SK-N-SH treated with all-trans-retinoic acid at 6 μM for 48 hours (cell line): ENCODE measurements around the gene TMEM130.

Experiments used
- ATAC-seq: fragments of 200-7000 bp; cut with Tn5 transposase; 3 replicates; pipeline ENCODE4 v1.9.1; 2020; ENCODE audit warnings: mild to moderate bottlenecking, moderate library complexity
- ARNTL ChIP-seq: fragments of 450-650 bp; formaldehyde crosslinking; IDR thresholded peaks from 2 replicates; pipeline ENCODE4 v1.5.0; 2020; ENCODE audit warnings: low read depth, mild to moderate bottlenecking, moderate library complexity, borderline replicate concordance
- BACH2 ChIP-seq: fragments of 250-450 bp; sonication (Bioruptor Pico); IDR thresholded peaks from 2 replicates; pipeline ENCODE4 v1.9.0; 2021; ENCODE audit warnings: mild to moderate bottlenecking, borderline replicate concordance
- CREB5 ChIP-seq: fragments of 250-450 bp; sonication (Bioruptor Pico); IDR thresholded peaks from 2 replicates; pipeline ENCODE4 v1.5.1; 2020; ENCODE audit warnings: low read depth, mild to moderate bottlenecking, moderate library complexity
- CSDC2 ChIP-seq: fragments of 250-450 bp; sonication (Bioruptor Pico); IDR thresholded peaks from 2 replicates; pipeline ENCODE4 v1.5.0; 2020; ENCODE audit warnings: mild to moderate bottlenecking, moderate library complexity
- CSRNP3 ChIP-seq: fragments of 250-450 bp; sonication (Bioruptor Pico); IDR thresholded peaks from 2 replicates; pipeline ENCODE4 v1.5.1; 2021; ENCODE audit warnings: mild to moderate bottlenecking, moderate library complexity
- ESRRG ChIP-seq: fragments of 250-450 bp; sonication (Bioruptor Pico); IDR thresholded peaks from 2 replicates; pipeline ENCODE4 v1.6.1; 2021; ENCODE audit warnings: mild to moderate bottlenecking
- GLIS3 ChIP-seq: fragments of 250-450 bp; sonication (Bioruptor Pico); IDR thresholded peaks from 2 replicates; pipeline ENCODE4 v1.5.0; 2020; ENCODE audit warnings: mild to moderate bottlenecking, moderate library complexity
- ISL1 ChIP-seq: fragments of 250-450 bp; sonication (Bioruptor Pico); IDR thresholded peaks from 2 replicates; pipeline ENCODE4 v2.1.2; 2022; ENCODE audit warnings: mild to moderate bottlenecking, moderate library complexity
- POU6F1 ChIP-seq: fragments of 250-450 bp; sonication (Bioruptor Pico); IDR thresholded peaks from 2 replicates; pipeline ENCODE4 v1.8.0; 2021; ENCODE audit warnings: low read depth, mild to moderate bottlenecking, moderate library complexity, borderline replicate concordance
- PPARA ChIP-seq: fragments of 250-450 bp; sonication (Bioruptor Pico); IDR thresholded peaks from 2 replicates; pipeline ENCODE4 v1.5.0; 2020; ENCODE audit warnings: mild to moderate bottlenecking, borderline replicate concordance
- RARB ChIP-seq: fragments of 250-450 bp; sonication (Bioruptor Pico); IDR thresholded peaks from 2 replicates; pipeline ENCODE4 v1.8.0; 2021; ENCODE audit warnings: mild to moderate bottlenecking, moderate library complexity
- SNAI2 ChIP-seq: fragments of 250-450 bp; sonication (Bioruptor Pico); IDR thresholded peaks from 2 replicates; pipeline ENCODE4 v1.5.0; 2020; ENCODE audit warnings: mild to moderate bottlenecking, moderate library complexity
- TCF4 ChIP-seq: fragments of 250-450 bp; sonication (Bioruptor Pico); IDR thresholded peaks from 2 replicates; pipeline ENCODE4 v1.8.0; 2021; ENCODE audit warnings: mild to moderate bottlenecking, moderate library complexity, borderline replicate concordance
- TOX ChIP-seq: fragments of 250-450 bp; sonication (Bioruptor Pico); IDR thresholded peaks from 2 replicates; pipeline ENCODE4 v1.8.0; 2021; ENCODE audit warnings: mild to moderate bottlenecking, moderate library complexity, borderline replicate concordance
- TSHZ2 ChIP-seq: fragments of 250-450 bp; sonication (Bioruptor Pico); IDR thresholded peaks from 2 replicates; pipeline ENCODE4 v1.5.0; 2020; ENCODE audit warnings: mild to moderate bottlenecking, moderate library complexity
- ZC3H10 ChIP-seq: fragments of 250-450 bp; sonication (Bioruptor Pico); IDR thresholded peaks from 2 replicates; pipeline ENCODE4 v1.5.1; 2021; ENCODE audit warnings: mild to moderate bottlenecking, moderate library complexity
- ZNF565 ChIP-seq: fragments of 450-650 bp; formaldehyde crosslinking; conservative IDR thresholded peaks from 2 replicates; pipeline ENCODE4 v1.5.0; 2020; ENCODE audit warnings: low read depth, mild to moderate bottlenecking, moderate library complexity
- ZNF70 ChIP-seq: fragments of 450-650 bp; formaldehyde crosslinking; IDR thresholded peaks from 2 replicates; pipeline ENCODE4 v1.5.0; 2020; ENCODE audit warnings: mild to moderate bottlenecking, moderate library complexity
- TF ChIP-seq, protein P1 (sequence below): fragments of 250-450 bp; sonication (Bioruptor Pico); IDR thresholded peaks from 2 replicates; pipeline ENCODE4 v1.8.0; 2020; ENCODE audit warnings: mild to moderate bottlenecking, moderate library complexity, borderline replicate concordance

The TMEM130 gene

DNA sequence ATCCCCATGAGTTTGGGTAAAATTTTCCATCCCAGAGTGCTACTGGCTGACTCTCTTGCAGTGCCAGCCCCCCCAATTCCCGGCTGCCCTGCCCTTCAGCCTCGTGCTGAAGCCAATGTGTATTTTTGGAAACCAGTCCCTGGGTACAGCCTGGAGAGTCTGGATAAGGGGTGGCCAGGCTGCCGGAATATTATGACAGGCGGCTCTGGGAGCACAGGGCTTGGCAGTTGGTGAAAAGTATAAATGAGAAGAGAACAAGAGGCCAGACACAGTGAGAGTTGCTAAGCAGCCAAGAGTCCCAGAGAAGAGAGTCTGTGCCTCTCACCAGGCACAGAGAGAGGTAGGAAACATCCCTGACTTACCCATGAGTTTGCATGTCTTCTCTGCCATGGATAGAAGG is 53.6 kb downstream of the TMEM130 start:
- TF ChIP-seq TOX (CRISPR knock-in tag) (no peak), CREB5 (CRISPR knock-in tag) (no peak), RARB (CRISPR knock-in tag) (no peak), TCF4 (CRISPR knock-in tag) (no peak), PPARA (CRISPR knock-in tag) (no peak), BACH2 (no peak), SNAI2 (CRISPR knock-in tag) (no peak), ESRRG (CRISPR knock-in tag) (no peak), ARNTL (CRISPR knock-in tag) (no peak), GLIS3 (CRISPR knock-in tag) (no peak)
- ATAC-seq, result no peak

DNA sequence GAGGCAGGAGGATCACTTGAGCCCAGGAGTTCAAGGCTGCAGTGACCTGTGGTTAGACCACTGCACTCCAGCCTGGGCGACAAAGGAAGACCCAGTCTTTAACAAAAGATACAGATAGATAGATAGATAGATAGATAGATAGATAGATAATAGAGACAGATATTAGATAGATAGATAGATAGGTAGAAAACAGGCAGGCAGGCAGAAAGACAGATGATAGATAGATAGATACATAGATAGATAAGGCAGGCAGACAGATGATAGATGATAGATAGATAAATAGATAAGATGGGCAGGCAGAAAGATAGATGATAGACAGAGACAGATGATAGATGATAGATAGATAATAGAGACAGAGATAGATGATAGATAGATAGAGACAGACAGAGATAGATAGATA is 54.5 kb downstream of the TMEM130 start:
- TF ChIP-seq CSRNP3 (CRISPR knock-in tag) (no peak), ESRRG (CRISPR knock-in tag) (no peak), SNAI2 (CRISPR knock-in tag) (no peak), ZC3H10 (CRISPR knock-in tag) (no peak), PPARA (CRISPR knock-in tag) (no peak), ISL1 (CRISPR knock-in tag) (no peak), ARNTL (CRISPR knock-in tag) (no peak), POU6F1 (CRISPR knock-in tag) (no peak), CSDC2 (CRISPR knock-in tag) (no peak)
- no peak for ATAC-seq

DNA sequence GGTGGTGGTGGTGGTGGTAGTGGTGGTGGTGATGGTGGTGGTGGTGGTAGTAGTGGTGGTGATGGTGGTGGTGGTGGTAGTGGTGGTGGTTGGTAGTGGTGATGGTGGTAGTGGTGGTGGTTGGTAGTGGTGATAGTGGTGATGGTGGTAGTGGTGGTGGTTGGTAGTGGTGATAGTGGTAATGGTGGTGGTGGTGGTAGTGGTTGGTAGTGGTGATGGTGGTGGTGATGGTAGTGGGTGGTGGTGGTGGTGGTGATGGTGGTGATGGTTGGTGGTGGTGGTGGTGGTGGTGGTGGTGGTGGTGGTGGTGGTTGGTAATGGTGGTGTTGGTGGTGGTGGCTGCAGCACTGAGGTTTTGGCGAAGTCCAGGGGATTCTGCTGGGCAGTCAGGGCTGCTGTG is 58.5 kb downstream of the TMEM130 start:
- TF ChIP-seq ISL1 (CRISPR knock-in tag), result no peak
- TF ChIP-seq TSHZ2 (CRISPR knock-in tag), result no peak
- TF ChIP-seq ZNF70, result no peak
- TF ChIP-seq ZNF565 (CRISPR knock-in tag), result no peak
- no peak for TF ChIP-seq ZC3H10 (CRISPR knock-in tag)
- TF ChIP-seq BACH2, result no peak
- no peak for TF ChIP-seq CSDC2 (CRISPR knock-in tag)
- TF ChIP-seq SNAI2 (CRISPR knock-in tag), result no peak
- TF ChIP-seq ESRRG (CRISPR knock-in tag), result no peak
- no peak for TF ChIP-seq CSRNP3 (CRISPR knock-in tag)
- TF ChIP-seq CREB5 (CRISPR knock-in tag), result no peak
- TF ChIP-seq TCF4 (CRISPR knock-in tag), result no peak
- TF ChIP-seq PPARA (CRISPR knock-in tag), result no peak
- no peak for TF ChIP-seq ARNTL (CRISPR knock-in tag)
- TF ChIP-seq RARB (CRISPR knock-in tag), result no peak
- TF ChIP-seq, protein P1, sequence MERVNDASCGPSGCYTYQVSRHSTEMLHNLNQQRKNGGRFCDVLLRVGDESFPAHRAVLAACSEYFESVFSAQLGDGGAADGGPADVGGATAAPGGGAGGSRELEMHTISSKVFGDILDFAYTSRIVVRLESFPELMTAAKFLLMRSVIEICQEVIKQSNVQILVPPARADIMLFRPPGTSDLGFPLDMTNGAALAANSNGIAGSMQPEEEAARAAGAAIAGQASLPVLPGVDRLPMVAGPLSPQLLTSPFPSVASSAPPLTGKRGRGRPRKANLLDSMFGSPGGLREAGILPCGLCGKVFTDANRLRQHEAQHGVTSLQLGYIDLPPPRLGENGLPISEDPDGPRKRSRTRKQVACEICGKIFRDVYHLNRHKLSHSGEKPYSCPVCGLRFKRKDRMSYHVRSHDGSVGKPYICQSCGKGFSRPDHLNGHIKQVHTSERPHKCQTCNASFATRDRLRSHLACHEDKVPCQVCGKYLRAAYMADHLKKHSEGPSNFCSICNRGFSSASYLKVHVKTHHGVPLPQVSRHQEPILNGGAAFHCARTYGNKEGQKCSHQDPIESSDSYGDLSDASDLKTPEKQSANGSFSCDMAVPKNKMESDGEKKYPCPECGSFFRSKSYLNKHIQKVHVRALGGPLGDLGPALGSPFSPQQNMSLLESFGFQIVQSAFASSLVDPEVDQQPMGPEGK (CRISPR knock-in tag), result no peak
- no peak for ATAC-seq
